Mucosa of rectum (tissue), 2 donors: ENCODE measurements around the gene ACOXL.

Experiments used
- H3K27ac ChIP-seq, 2 donors: one replicate each; pipeline ENCODE4 v1.7.0; 2013; ENCODE audit warnings: inconsistent platforms in 2 of 2, low read depth in 2 of 2, low read length in 2 of 2
- H3K27me3 ChIP-seq, 2 donors: one replicate each; pipeline ENCODE4 v1.7.0; 2013; ENCODE audit warnings: low read length in 2 of 2; ENCODE audit not compliant: control insufficient read depth in 2 of 2, insufficient read depth in 2 of 2
- H3K36me3 ChIP-seq, 2 donors: one replicate each; pipeline ENCODE4 v1.7.0; 2013; ENCODE audit warnings: low read length in 2 of 2; ENCODE audit not compliant: control insufficient read depth in 2 of 2, insufficient read depth in 2 of 2
- H3K4me1 ChIP-seq, 2 donors: one replicate each; pipeline ENCODE4 v1.7.0; 2013; ENCODE audit warnings: low read length in 2 of 2, mild to moderate bottlenecking in 1 of 2; ENCODE audit not compliant: control insufficient read depth in 2 of 2, insufficient read depth in 2 of 2
- H3K4me3 ChIP-seq, 2 donors: one replicate each; pipeline ENCODE4 v1.7.0; 2013; ENCODE audit warnings: low read length in 2 of 2
- H3K9ac ChIP-seq, 2 donors: one replicate each; pipeline ENCODE4 v1.7.0; 2013; ENCODE audit warnings: low read length in 2 of 2, low read depth in 1 of 2, mild to moderate bottlenecking in 1 of 2
- H3K9me3 ChIP-seq, 2 donors: one replicate each; pipeline ENCODE4 v1.7.0; 2013; ENCODE audit warnings: low read length in 2 of 2; ENCODE audit not compliant: control insufficient read depth in 2 of 2
- donor health status: healthy.
- donor health status: Normal muscosa, but diverticular disease.

ACOXL gene

GRCh38 chr2:111048856-111049768 is 316.7 kb downstream of the ACOXL start:
- no peaks in the 10 kb centered on the region for H3K36me3 ChIP-seq
- no peak overlapping the region for H3K4me3 ChIP-seq
- peaks cover 9% of the 10 kb centered on the region in 2 donors for H3K4me1 ChIP-seq
- H3K27me3 ChIP-seq, result no peaks in the 10 kb centered on the region
- H3K9me3 ChIP-seq, result no peaks in the 10 kb centered on the region
- H3K9ac ChIP-seq, result no peak overlapping the region
- no peak overlapping the region for H3K27ac ChIP-seq

GRCh38 chr2:111049792-111050640 is 317.6 kb downstream of the ACOXL start:
- H3K9ac ChIP-seq, result no peak overlapping the region
- peaks cover 9% of the 10 kb centered on the region in 2 donors for H3K4me1 ChIP-seq
- H3K27ac ChIP-seq, result no peak overlapping the region
- no peak overlapping the region for H3K4me3 ChIP-seq
- no peaks in the 10 kb centered on the region for H3K36me3 ChIP-seq
- H3K27me3 ChIP-seq, result no peaks in the 10 kb centered on the region
- no peaks in the 10 kb centered on the region for H3K9me3 ChIP-seq

- H3K9me3 ChIP-seq, result no peaks in the 10 kb centered on the region
- H3K4me3 ChIP-seq, result no peak overlapping the region
- no peaks in the 10 kb centered on the region for H3K36me3 ChIP-seq
- H3K4me1 ChIP-seq, result peaks cover 9 to 12% of the 10 kb centered on the region in 2 donors
- H3K9ac ChIP-seq, result no peak overlapping the region
- no peak overlapping the region for H3K27ac ChIP-seq
- no peaks in the 10 kb centered on the region for H3K27me3 ChIP-seq
Observed at GRCh38 chr2:111050701-111051376, 318.5 kb downstream of the ACOXL start.

GRCh38 chr2:111052621-111053020 is 320.2 kb downstream of the ACOXL start:
- H3K27ac ChIP-seq, result no peak overlapping the region
- H3K36me3 ChIP-seq, result no peaks in the 10 kb centered on the region
- no peaks in the 10 kb centered on the region for H3K9me3 ChIP-seq
- no peak overlapping the region for H3K4me3 ChIP-seq
- H3K4me1 ChIP-seq, result peaks cover 9 to 12% of the 10 kb centered on the region in 2 donors
- no peaks in the 10 kb centered on the region for H3K27me3 ChIP-seq
- no peak overlapping the region for H3K9ac ChIP-seq

GRCh38 chr2:111053266-111053665 is 320.9 kb downstream of the ACOXL start:
- no peaks in the 10 kb centered on the region for H3K36me3 ChIP-seq
- no peaks in the 10 kb centered on the region for H3K27me3 ChIP-seq
- no peaks in the 10 kb centered on the region for H3K9me3 ChIP-seq
- H3K4me3 ChIP-seq, result no peak overlapping the region
- H3K4me1 ChIP-seq, result peaks cover 9 to 12% of the 10 kb centered on the region in 2 donors
- H3K27ac ChIP-seq, result no peak overlapping the region
- no peak overlapping the region for H3K9ac ChIP-seq

- H3K27me3 ChIP-seq, result no peaks in the 10 kb centered on the region
- H3K36me3 ChIP-seq, result no peaks in the 10 kb centered on the region
- no peak overlapping the region for H3K4me3 ChIP-seq
- H3K9ac ChIP-seq, result no peak overlapping the region
- H3K9me3 ChIP-seq, result no peaks in the 10 kb centered on the region
- H3K4me1 ChIP-seq, result peaks cover 9 to 12% of the 10 kb centered on the region in 2 donors
- H3K27ac ChIP-seq, result no peak overlapping the region
Observed at GRCh38 chr2:111053825-111054515, 321.6 kb downstream of the ACOXL start.

- no peaks in the 10 kb centered on the region for H3K27me3 ChIP-seq
- peaks cover 3 to 9% of the 10 kb centered on the region in 2 donors for H3K4me1 ChIP-seq
- no peak overlapping the region for H3K4me3 ChIP-seq
- no peak overlapping the region for H3K9ac ChIP-seq
- H3K9me3 ChIP-seq, result no peaks in the 10 kb centered on the region
- H3K36me3 ChIP-seq, result no peaks in the 10 kb centered on the region
- H3K27ac ChIP-seq, result no peak overlapping the region
Observed at GRCh38 chr2:111054791-111055691, 322.7 kb downstream of the ACOXL start.

- no peak overlapping the region for H3K9ac ChIP-seq
- H3K27me3 ChIP-seq, result no peaks in the 10 kb centered on the region
Observed at GRCh38 chr2:111055735-111056134, 323.4 kb downstream of the ACOXL start.

GRCh38 chr2:111057045-111057444 is 324.7 kb downstream of the ACOXL start:
- Histone ChIP-seq H3K27ac (no peak overlapping the region), H3K9ac (no peak overlapping the region), H3K9me3 (no peaks in the 10 kb centered on the region)

More at GRCh38 chr2:111055735-111056134, 323.4 kb downstream of the ACOXL start:
- H3K4me3 ChIP-seq, result no peak overlapping the region
- H3K9me3 ChIP-seq, result no peaks in the 10 kb centered on the region
- no peaks in the 10 kb centered on the region for H3K36me3 ChIP-seq
- peaks cover 0 to 2% of the 10 kb centered on the region in 2 donors for H3K4me1 ChIP-seq
- no peak overlapping the region for H3K27ac ChIP-seq

More at GRCh38 chr2:111057045-111057444, 324.7 kb downstream of the ACOXL start:
- peaks cover 0 to 2% of the 10 kb centered on the region in 2 donors for H3K4me1 ChIP-seq
- no peaks in the 10 kb centered on the region for H3K36me3 ChIP-seq
- H3K4me3 ChIP-seq, result no peak overlapping the region
- H3K27me3 ChIP-seq, result no peaks in the 10 kb centered on the region
